Measurements from ENCODE around the gene TRAPPC14.

DNA sequence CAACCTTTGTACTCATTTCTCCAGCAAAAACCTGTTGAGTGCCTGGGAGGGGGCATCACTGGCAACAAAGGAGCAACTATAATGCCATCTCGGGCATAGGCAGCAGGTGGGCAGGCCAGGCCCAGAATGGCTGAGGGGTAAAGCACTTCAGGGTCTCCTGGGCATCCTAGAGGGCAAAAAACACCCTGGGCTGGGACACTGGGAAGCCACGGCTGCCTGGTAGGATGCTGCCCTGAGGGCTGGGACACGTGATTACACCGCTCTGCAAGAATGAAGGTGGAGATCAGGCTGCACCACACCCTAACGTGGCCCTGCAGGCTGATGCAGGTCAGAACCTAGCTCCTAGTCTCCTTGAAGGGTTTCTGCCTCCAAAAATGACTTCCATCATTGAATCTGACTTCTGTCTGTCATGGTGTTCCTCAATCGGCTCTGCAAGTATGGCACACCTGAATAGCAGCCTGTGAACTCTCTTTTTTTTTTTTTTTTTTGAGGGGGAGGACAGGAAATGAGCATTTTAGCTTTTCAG is 4.5 kb upstream of the TRAPPC14 start:
- no peak for TF ChIP-seq EP300 (IDR thresholded peaks at IDR 0.05; ENCODE audit: borderline replicate concordance in 1 of 2, low read depth in 1 of 2, low read length in 1 of 2)
- TF ChIP-seq, protein P1, sequence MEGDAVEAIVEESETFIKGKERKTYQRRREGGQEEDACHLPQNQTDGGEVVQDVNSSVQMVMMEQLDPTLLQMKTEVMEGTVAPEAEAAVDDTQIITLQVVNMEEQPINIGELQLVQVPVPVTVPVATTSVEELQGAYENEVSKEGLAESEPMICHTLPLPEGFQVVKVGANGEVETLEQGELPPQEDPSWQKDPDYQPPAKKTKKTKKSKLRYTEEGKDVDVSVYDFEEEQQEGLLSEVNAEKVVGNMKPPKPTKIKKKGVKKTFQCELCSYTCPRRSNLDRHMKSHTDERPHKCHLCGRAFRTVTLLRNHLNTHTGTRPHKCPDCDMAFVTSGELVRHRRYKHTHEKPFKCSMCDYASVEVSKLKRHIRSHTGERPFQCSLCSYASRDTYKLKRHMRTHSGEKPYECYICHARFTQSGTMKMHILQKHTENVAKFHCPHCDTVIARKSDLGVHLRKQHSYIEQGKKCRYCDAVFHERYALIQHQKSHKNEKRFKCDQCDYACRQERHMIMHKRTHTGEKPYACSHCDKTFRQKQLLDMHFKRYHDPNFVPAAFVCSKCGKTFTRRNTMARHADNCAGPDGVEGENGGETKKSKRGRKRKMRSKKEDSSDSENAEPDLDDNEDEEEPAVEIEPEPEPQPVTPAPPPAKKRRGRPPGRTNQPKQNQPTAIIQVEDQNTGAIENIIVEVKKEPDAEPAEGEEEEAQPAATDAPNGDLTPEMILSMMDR (IDR thresholded peaks at IDR 0.05): no peak
- no peak for TF ChIP-seq YY1 (IDR thresholded peaks at IDR 0.05; ENCODE audit: low read depth)
- TF ChIP-seq MXI1 (IDR thresholded peaks at IDR 0.05; ENCODE audit: low read depth, low read length): no peak
- TF ChIP-seq, protein P2, sequence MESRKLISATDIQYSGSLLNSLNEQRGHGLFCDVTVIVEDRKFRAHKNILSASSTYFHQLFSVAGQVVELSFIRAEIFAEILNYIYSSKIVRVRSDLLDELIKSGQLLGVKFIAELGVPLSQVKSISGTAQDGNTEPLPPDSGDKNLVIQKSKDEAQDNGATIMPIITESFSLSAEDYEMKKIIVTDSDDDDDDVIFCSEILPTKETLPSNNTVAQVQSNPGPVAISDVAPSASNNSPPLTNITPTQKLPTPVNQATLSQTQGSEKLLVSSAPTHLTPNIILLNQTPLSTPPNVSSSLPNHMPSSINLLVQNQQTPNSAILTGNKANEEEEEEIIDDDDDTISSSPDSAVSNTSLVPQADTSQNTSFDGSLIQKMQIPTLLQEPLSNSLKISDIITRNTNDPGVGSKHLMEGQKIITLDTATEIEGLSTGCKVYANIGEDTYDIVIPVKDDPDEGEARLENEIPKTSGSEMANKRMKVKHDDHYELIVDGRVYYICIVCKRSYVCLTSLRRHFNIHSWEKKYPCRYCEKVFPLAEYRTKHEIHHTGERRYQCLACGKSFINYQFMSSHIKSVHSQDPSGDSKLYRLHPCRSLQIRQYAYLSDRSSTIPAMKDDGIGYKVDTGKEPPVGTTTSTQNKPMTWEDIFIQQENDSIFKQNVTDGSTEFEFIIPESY (IDR thresholded peaks at IDR 0.05; ENCODE audit: borderline replicate concordance, low read depth): no peak
- no peak for TF ChIP-seq TAF1 (IDR thresholded peaks at IDR 0.05; ENCODE audit: borderline replicate concordance, low read depth, low read length)
- TF ChIP-seq, protein P3, sequence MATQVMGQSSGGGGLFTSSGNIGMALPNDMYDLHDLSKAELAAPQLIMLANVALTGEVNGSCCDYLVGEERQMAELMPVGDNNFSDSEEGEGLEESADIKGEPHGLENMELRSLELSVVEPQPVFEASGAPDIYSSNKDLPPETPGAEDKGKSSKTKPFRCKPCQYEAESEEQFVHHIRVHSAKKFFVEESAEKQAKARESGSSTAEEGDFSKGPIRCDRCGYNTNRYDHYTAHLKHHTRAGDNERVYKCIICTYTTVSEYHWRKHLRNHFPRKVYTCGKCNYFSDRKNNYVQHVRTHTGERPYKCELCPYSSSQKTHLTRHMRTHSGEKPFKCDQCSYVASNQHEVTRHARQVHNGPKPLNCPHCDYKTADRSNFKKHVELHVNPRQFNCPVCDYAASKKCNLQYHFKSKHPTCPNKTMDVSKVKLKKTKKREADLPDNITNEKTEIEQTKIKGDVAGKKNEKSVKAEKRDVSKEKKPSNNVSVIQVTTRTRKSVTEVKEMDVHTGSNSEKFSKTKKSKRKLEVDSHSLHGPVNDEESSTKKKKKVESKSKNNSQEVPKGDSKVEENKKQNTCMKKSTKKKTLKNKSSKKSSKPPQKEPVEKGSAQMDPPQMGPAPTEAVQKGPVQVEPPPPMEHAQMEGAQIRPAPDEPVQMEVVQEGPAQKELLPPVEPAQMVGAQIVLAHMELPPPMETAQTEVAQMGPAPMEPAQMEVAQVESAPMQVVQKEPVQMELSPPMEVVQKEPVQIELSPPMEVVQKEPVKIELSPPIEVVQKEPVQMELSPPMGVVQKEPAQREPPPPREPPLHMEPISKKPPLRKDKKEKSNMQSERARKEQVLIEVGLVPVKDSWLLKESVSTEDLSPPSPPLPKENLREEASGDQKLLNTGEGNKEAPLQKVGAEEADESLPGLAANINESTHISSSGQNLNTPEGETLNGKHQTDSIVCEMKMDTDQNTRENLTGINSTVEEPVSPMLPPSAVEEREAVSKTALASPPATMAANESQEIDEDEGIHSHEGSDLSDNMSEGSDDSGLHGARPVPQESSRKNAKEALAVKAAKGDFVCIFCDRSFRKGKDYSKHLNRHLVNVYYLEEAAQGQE (IDR thresholded peaks at IDR 0.05; ENCODE audit: low read depth, low read length): no peak
- no peak for TF ChIP-seq POLR2AphosphoS5 (IDR thresholded peaks at IDR 0.05; ENCODE audit: low read depth, low read length)
